H1 (cell line): ENCODE results near the gene NDEL1. TPM values are rescaled to one million over a fixed set of nuclear protein-coding genes. Genes with fewer than 3 reads are reported as not detected.

Experiments
- SIN3A ChIP-seq, 2 experiments: IDR thresholded peaks in 1 of 2; conservative IDR thresholded peaks in 1 of 2; 2 replicates each; pipeline ENCODE4 v1.6.1; 2011 to 2012; ENCODE audit warnings: low read length in 2 of 2, improper control_type of control experiment in 1 of 2, low read depth in 1 of 2, mild to moderate bottlenecking in 1 of 2
- TAF1 ChIP-seq: IDR thresholded peaks from 2 replicates; pipeline ENCODE4 v1.6.1; 2011; ENCODE audit warnings: mild to moderate bottlenecking, low read depth, low read length
- TCF12 ChIP-seq: IDR thresholded peaks from 2 replicates; pipeline ENCODE4 v1.6.1; 2011; ENCODE audit warnings: low read depth, mild to moderate bottlenecking, low read length
- YY1 ChIP-seq: IDR thresholded peaks from 2 replicates; pipeline ENCODE4 v1.6.1; 2011; ENCODE audit warnings: low read depth, mild to moderate bottlenecking, low read length
- polyA plus RNA-seq, 7 experiments: library from polyadenylated mRNA; depleted of rRNA in 3 of 7; stranded (reverse) in 5 of 7; unstranded in 2 of 7; fragments of >200 nt in 5 of 7; fragments of 200-250 nt in 2 of 7; gene quantifications; 1 replicate in 5 of 7; 2 replicates in 1 of 7; 4 replicates in 1 of 7; pipeline versions ENCODE4 v1.2.1 to v1.2.3, GENCODE V29; 2011 to 2013; ENCODE audit warnings: missing spikeins in 2 of 7, mixed read lengths in 2 of 7
- total RNA-seq: library from RNA; stranded (reverse); fragmentation: NEBNext Ultra II Directional; extraction: Animal tissue kit (Norgen Biotek cat#: 25700); gene quantifications from 2 replicates; pipeline ENCODE4 v1.2.1, GENCODE V29; 2021

Gene NDEL1
- total and polyA plus RNA-seq, 2 of the 8 experiments (the other 6 are each of a cell fraction or from before 2014, with no cell fraction given): 31.1 to 32.9 TPM

GRCh38 chr17:8439681-8440080, 4.0 kb downstream of the NDEL1 start (continued):
- TF ChIP-seq TAF1 (no peak), TCF12 (no peak), SIN3A (conservative IDR thresholded peaks at IDR 0.05 in 1 of 2, IDR thresholded peaks at IDR 0.05 in 1 of 2; ENCODE audit: low read depth in 1 of 2, low read length in 2 of 2) (no peak), YY1 (no peak)
- TF ChIP-seq, all 59 proteins: peak for 0
